Effector memory CD4-positive, alpha-beta T cell (primary cell): ENCODE data around the gene KDM5C.
A peak's percentile ranks its signal among the peaks of the same experiment; 100 is the strongest.

ENCODE experiments used
- DNase-seq, 3 donors: peaks; one replicate each; pipeline ENCODE4 v3.0.0-alpha.2; 2020
- H3K27ac ChIP-seq: 2 replicates; pipeline ENCODE4 v1.7.0; 2013; ENCODE audit warnings: mild to moderate bottlenecking, low read length, moderate library complexity; ENCODE audit not compliant: insufficient read depth, poor library complexity, severe bottlenecking
- H3K27me3 ChIP-seq: replicated peaks from 2 replicates; pipeline ENCODE4 v1.7.0; 2013; ENCODE audit warnings: mild to moderate bottlenecking, low read length; ENCODE audit not compliant: insufficient read depth, control insufficient read depth, poor library complexity, severe bottlenecking
- H3K36me3 ChIP-seq: 2 replicates; pipeline ENCODE4 v1.7.0; 2013; ENCODE audit warnings: mild to moderate bottlenecking, low read length, moderate library complexity; ENCODE audit not compliant: control insufficient read depth, insufficient read depth
- H3K4me1 ChIP-seq: 2 replicates; pipeline ENCODE4 v1.7.0; 2013; ENCODE audit warnings: low read length, mild to moderate bottlenecking; ENCODE audit not compliant: control insufficient read depth, insufficient read depth, poor library complexity, severe bottlenecking
- H3K4me3 ChIP-seq: 2 replicates; pipeline ENCODE4 v1.7.0; 2013; ENCODE audit warnings: low read length, low read depth, mild to moderate bottlenecking; ENCODE audit not compliant: insufficient read depth, poor library complexity, severe bottlenecking
- H3K9me3 ChIP-seq: 2 replicates; pipeline ENCODE4 v1.7.0; 2013; ENCODE audit warnings: mild to moderate bottlenecking, low read length, moderate library complexity; ENCODE audit not compliant: control insufficient read depth
- total RNA-seq, 3 donors: gene quantifications; one replicate each; lab custom pipeline; 2026; lab: John Stamatoyannopoulos, UW

KDM5C gene
- 254 to 434 (median 264) reads per million in 3 donors for total RNA-seq

DNA sequence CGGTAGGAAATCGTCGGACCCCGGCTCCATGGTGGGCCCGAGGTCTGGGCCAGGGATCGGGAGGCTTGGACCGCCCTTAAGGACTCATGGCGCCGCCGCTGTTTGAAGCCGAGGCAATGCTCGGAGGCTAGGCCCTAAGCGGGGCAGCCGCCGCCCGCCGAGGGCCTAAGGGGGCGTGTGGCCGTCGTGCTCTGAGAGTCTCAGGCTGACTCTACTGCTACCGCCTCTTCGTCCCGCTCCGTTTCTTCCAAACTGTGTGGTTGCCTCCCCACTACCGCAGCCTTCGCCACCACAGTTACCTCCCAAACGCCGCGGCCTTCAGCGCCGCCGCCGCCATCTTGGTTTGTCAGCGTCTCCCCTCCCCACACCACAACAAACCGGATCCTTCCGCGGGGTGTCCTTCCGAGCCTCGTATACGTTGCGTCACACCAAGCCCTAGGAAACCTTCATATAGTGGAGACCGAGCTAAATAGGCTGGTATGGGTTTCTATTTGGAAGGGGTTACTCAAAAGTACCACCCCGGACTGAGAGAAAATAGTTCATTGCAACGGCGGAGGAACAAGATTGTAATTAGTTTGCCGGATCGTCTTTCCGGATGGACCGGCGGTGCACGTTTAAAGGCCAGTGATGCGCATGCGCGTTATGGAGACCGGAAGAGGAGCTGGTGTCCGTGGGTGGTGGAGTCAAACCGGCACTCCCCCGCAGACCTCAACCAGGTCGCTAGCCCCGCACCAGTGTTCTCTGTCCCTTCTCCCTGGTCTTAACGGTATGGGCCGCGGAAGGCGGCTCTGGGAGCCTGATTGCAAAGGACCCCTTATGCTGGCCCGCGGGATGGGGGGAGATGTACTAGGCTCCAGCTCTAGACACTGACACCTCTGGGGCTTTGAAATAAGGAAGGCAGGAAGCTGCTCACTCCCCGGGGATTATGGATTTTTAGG, at the start of gene KDM5C:
Gene KDM5C (minus strand): TSS at position 348 of the 938 bp plus-strand sequence. CDS start 318 bp downstream, at position 30.
- no peaks in the 10 kb centered on the region for H3K9me3 ChIP-seq
- H3K4me1 ChIP-seq: peaks cover 27% of the 10 kb centered on the region
- H3K36me3 ChIP-seq: peaks cover 8% of the 10 kb centered on the region
- H3K27me3 ChIP-seq: no peaks in the 10 kb centered on the region
- peak; percentile 81 to 86 (median 83) for DNase-seq
- peak within 1 kb of the TSS; percentile 87 for H3K4me3 ChIP-seq
- H3K27ac ChIP-seq: peak within 1 kb of the TSS; percentile 94

GRCh38 chrX:53272808-53273337, 47.9 kb upstream of the KDM5C start:
- Histone ChIP-seq H3K4me1 (no peaks in the 10 kb centered on the region), H3K9me3 (no peaks in the 10 kb centered on the region), H3K4me3 (no peak overlapping the region), H3K27ac (no peak overlapping the region), H3K27me3 (no peaks in the 10 kb centered on the region), H3K36me3 (no peaks in the 10 kb centered on the region)
- no peak for DNase-seq

DNA sequence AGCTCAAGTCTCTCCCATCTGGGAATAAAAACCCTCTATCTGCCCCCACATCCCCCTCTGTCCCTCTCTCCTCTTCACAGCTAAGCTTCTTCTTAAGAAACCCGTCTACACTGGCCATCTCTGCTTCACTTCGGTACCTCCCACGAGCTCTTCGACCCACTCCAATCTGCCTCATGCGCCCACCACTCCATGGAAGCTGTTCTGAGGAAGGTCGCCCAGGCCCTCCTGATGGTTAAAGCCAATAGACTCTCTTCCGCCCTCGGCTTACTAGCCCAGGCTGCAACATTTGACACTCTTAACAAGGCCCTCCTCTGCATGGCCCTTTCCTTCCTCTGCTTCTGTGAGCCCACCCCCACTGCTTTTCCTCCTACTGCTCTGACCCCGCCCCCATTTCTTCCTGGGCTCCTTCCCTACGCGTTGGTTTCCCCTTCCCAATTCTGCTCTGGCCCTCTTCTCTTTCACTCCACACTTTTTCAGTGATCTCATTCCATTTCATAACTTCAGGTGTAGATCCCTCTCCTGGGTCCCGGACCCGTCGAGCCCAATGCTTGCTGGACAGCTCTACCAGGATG, 44.6 kb upstream of the KDM5C start:
- no peaks in the 10 kb centered on the region for H3K27me3 ChIP-seq
- H3K4me3 ChIP-seq: no peak overlapping the region
- H3K27ac ChIP-seq: no peak overlapping the region
- no peaks in the 10 kb centered on the region for H3K9me3 ChIP-seq
- H3K4me1 ChIP-seq: no peaks in the 10 kb centered on the region
- H3K36me3 ChIP-seq: no peaks in the 10 kb centered on the region
- no peak for DNase-seq

DNA sequence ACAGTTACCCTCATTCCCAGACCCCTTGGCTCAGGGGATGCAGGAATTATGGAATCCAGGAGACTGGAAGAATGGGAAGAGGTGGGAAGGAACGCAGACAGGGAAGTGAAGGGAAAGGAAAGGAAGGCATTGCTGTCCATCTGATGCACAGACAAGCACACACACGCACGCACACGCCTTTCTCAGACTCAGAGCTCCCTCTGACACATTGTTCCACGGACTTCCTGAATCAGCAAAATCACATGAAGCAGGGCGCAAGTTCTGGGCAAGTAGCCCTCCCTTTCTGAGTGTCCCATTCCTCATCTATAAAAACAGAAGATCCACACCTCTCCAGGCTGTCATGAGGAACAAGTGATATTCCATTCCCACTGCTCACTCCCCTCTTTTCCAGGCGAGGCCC, 43.2 kb upstream of the KDM5C start:
- Histone ChIP-seq H3K9me3 (no peaks in the 10 kb centered on the region), H3K27me3 (no peaks in the 10 kb centered on the region), H3K4me3 (no peak overlapping the region), H3K27ac (no peak overlapping the region), H3K4me1 (peaks cover 3% of the 10 kb centered on the region), H3K36me3 (no peaks in the 10 kb centered on the region)
- no peak for DNase-seq

DNA sequence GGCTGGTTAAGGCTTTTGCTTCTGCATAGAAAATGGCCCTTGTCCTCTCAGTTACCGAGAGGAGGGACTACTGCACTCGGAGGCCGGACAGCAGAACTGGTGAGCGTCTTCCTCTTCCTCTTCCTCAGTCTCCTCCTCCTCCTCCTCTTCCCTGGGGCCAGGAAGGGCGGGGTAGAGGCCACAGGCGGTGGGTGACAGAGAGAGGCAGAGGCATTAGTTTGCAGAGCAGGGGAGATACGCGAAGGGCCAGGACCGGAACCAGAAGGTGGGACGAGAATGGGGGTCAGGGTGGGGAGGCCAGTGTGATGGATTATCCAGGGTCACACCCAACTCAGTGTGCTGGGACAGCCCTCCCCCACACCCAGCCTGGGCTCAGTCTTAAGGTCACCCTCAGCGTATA, 41.9 kb upstream of the KDM5C start:
- Histone ChIP-seq H3K9me3 (no peaks in the 10 kb centered on the region), H3K4me3 (no peak overlapping the region), H3K27ac (no peak overlapping the region), H3K4me1 (peaks cover 3% of the 10 kb centered on the region), H3K36me3 (no peaks in the 10 kb centered on the region), H3K27me3 (no peaks in the 10 kb centered on the region)
- no peak for DNase-seq

GRCh38 chrX:53265771-53266574, 41.0 kb upstream of the KDM5C start:
- Histone ChIP-seq H3K36me3 (no peaks in the 10 kb centered on the region), H3K9me3 (no peaks in the 10 kb centered on the region), H3K4me3 (no peak overlapping the region), H3K27ac (no peak overlapping the region), H3K4me1 (peaks cover 3% of the 10 kb centered on the region), H3K27me3 (no peaks in the 10 kb centered on the region)
- no peak for DNase-seq

DNA sequence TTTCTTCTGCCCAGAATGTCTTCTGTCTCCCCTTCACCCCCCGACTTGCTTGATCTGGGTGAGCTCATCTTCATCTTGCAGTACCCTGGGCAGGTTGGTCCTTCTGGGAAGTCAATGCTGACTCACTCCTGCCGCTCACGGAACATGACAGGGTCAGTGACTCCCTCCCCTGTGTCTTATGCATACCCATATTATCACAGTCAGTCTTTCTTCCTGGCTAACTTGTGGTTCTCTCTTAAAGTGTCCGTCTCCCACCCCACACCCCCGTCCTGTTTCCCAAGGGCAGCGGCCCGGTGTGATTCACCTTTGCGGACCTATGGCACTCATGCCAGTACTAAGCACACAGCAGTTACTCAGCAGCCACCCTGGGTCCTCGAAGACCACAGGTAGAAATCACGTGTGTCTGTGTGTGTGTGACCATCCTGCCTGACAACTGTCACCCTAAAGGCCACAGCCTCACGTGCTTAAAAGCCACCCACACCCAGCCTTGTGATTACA, 38.6 kb upstream of the KDM5C start:
- no peak overlapping the region for H3K27ac ChIP-seq
- H3K36me3 ChIP-seq: no peaks in the 10 kb centered on the region
- H3K27me3 ChIP-seq: no peaks in the 10 kb centered on the region
- no peak for DNase-seq
- peaks cover 3% of the 10 kb centered on the region for H3K4me1 ChIP-seq
- H3K9me3 ChIP-seq: no peaks in the 10 kb centered on the region
- H3K4me3 ChIP-seq: no peak overlapping the region

DNA sequence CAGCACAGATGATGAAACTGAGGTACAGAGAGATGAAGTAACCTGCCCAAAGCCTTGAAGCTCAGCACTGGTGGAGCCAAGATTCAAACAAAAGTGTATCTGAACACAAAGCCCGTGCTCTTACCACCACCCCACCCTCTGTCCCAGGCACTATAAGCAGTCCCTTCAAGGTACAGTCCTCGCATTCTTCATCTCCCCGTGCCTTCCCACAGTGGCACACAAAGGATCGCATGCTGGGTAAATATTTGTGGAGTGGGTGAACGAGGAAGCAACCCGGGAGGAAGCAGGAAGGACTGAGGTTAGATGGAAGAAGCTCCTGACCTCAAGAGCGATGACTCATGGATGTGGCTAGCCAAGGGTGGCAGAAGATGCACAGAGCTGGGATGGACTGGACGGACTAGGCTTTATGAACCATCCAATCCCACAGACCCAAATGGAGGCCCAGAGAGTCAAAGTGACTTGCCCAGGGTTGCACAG, 37.9 kb upstream of the KDM5C start:
- no peaks in the 10 kb centered on the region for H3K36me3 ChIP-seq
- H3K4me1 ChIP-seq: peaks cover 3% of the 10 kb centered on the region
- DNase-seq: no peak
- no peaks in the 10 kb centered on the region for H3K27me3 ChIP-seq
- no peaks in the 10 kb centered on the region for H3K9me3 ChIP-seq
- no peak overlapping the region for H3K27ac ChIP-seq
- no peak overlapping the region for H3K4me3 ChIP-seq

DNA sequence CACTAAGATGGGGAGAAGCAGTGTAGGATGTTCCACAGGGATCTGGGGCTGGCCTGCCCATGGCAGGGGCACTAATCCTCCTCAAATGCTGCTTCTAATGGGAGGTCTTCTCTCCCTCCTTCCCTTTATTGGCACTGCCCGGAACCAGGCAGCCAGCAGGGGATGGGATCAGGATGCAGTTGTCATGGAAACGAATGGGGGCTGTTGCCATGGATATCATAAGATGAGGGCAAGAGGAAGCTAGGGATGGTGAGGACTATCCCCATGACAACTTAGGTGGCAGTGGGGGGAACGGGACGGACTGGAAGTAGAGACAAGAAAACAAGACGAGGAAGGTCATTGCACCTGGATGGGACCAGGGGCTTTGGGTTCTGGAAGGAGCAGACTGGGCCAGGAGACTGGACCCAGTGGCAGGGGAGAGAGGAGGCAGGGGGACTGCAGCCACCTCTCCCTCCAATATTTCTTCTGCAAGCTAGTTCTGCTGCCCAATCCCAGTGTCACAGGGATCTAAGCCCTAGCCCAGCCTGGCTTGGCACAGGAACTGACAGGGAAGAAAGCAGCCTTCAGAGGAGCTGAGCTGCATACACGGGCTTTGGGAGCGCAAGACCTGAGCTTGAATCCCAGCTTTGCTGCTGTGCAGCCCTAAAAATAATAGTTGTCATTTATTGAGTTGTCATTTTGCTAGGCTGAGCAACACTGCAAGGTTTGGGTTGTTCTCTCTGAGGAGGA, 37.3 kb upstream of the KDM5C start:
- Histone ChIP-seq H3K27ac (no peak overlapping the region), H3K27me3 (no peaks in the 10 kb centered on the region), H3K36me3 (no peaks in the 10 kb centered on the region)

More for the DNA sequence above, 37.3 kb upstream of the KDM5C start:
- no peak for DNase-seq
- Histone ChIP-seq H3K4me1 (peaks cover 3% of the 10 kb centered on the region), H3K4me3 (no peak overlapping the region), H3K9me3 (no peaks in the 10 kb centered on the region)
